ENCODE data around the gene CARD9. TPM values are rescaled to one million over a fixed set of nuclear protein-coding genes. Genes with fewer than 3 reads are reported as not detected.

CARD9 gene
- total RNA-seq, 1 donor from 2014 or later = not detected

GRCh38 chr9:136412962-136413361 lies 39.5 kb upstream of the CARD9 start:
- Histone ChIP-seq H3F3A (ENCODE audit: low read depth) (no peaks in the 10 kb centered on the region), H2AFZ (replicated peaks) (no peak overlapping the region), H4K20me1 (ENCODE audit: low read depth) (peaks cover 31% of the 10 kb centered on the region), H3K4me3 (no peak overlapping the region), H3K36me3 (peaks cover 5% of the 10 kb centered on the region), H3K4me1 (peaks cover 13% of the 10 kb centered on the region), H3K79me2 (ENCODE audit: low read depth) (peaks cover 46% of the 10 kb centered on the region), H3K4me2 (no peak overlapping the region), H3K27ac (no peak overlapping the region), H3K9me3 (ENCODE audit: low read depth) (no peaks in the 10 kb centered on the region), H3K27me3 (no peaks in the 10 kb centered on the region), H3K9ac (no peak overlapping the region)
- Mint-ChIP-seq H3K27me3 (ENCODE audit: insufficient read depth, low read depth) (peaks cover 2% of the 10 kb centered on the region), H3K27ac (no peak overlapping the region), H3K36me3 (peaks cover 19% of the 10 kb centered on the region), H3K4me3 (no peak overlapping the region), H3K9me3 (no peaks in the 10 kb centered on the region), H3K4me1 (peaks cover 26% of the 10 kb centered on the region)
- no peak for DNase-seq (ENCODE audit: low spot score)
- no peak for TF ChIP-seq EZH2phosphoT487 (IDR thresholded peaks at IDR 0.05)
- TF ChIP-seq, protein P1, sequence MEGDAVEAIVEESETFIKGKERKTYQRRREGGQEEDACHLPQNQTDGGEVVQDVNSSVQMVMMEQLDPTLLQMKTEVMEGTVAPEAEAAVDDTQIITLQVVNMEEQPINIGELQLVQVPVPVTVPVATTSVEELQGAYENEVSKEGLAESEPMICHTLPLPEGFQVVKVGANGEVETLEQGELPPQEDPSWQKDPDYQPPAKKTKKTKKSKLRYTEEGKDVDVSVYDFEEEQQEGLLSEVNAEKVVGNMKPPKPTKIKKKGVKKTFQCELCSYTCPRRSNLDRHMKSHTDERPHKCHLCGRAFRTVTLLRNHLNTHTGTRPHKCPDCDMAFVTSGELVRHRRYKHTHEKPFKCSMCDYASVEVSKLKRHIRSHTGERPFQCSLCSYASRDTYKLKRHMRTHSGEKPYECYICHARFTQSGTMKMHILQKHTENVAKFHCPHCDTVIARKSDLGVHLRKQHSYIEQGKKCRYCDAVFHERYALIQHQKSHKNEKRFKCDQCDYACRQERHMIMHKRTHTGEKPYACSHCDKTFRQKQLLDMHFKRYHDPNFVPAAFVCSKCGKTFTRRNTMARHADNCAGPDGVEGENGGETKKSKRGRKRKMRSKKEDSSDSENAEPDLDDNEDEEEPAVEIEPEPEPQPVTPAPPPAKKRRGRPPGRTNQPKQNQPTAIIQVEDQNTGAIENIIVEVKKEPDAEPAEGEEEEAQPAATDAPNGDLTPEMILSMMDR (IDR thresholded peaks at IDR 0.05) = no peak
- no peak for TF ChIP-seq EZH2 (IDR thresholded peaks at IDR 0.05)

- H3K79me2 ChIP-seq (ENCODE audit: low read depth) = peaks cover 46% of the 10 kb centered on the region
- no peak overlapping the region for H3K27ac ChIP-seq
- H3K27me3 Mint-ChIP-seq (ENCODE audit: insufficient read depth, low read depth) = peaks cover 11% of the 10 kb centered on the region
- DNase-seq (ENCODE audit: low spot score) = no peak
- no peaks in the 10 kb centered on the region for H3K9me3 Mint-ChIP-seq
- peaks cover 31% of the 10 kb centered on the region for H4K20me1 ChIP-seq (ENCODE audit: low read depth)
- peak overlapping the region; percentile 81 for H3K27ac Mint-ChIP-seq
- peak overlapping the region; percentile 98 for H3K4me2 ChIP-seq
- TF ChIP-seq, protein P1 (IDR thresholded peaks at IDR 0.05) = no peak
- TF ChIP-seq EZH2 (IDR thresholded peaks at IDR 0.05) (no peak), EZH2phosphoT487 (IDR thresholded peaks at IDR 0.05) (no peak)
- peaks cover 14% of the 10 kb centered on the region for H3K36me3 Mint-ChIP-seq
- H3K27me3 ChIP-seq = no peaks in the 10 kb centered on the region
- H3K9me3 ChIP-seq (ENCODE audit: low read depth) = no peaks in the 10 kb centered on the region
- peaks cover 29% of the 10 kb centered on the region for H3K4me1 Mint-ChIP-seq
- peak overlapping the region; percentile 96 for H3K4me3 Mint-ChIP-seq
- H3K36me3 ChIP-seq = peaks cover 5% of the 10 kb centered on the region
- H3F3A ChIP-seq (ENCODE audit: low read depth) = no peaks in the 10 kb centered on the region
- peak overlapping the region; percentile 96 for H3K9ac ChIP-seq
- H3K4me1 ChIP-seq = peaks cover 13% of the 10 kb centered on the region
- H3K4me3 ChIP-seq = peak overlapping the region; percentile 93
- no peak overlapping the region for H2AFZ ChIP-seq (replicated peaks)
These were observed 37.9 kb upstream of the CARD9 start for GRCh38 chr9:136411378-136411777.

DNA sequence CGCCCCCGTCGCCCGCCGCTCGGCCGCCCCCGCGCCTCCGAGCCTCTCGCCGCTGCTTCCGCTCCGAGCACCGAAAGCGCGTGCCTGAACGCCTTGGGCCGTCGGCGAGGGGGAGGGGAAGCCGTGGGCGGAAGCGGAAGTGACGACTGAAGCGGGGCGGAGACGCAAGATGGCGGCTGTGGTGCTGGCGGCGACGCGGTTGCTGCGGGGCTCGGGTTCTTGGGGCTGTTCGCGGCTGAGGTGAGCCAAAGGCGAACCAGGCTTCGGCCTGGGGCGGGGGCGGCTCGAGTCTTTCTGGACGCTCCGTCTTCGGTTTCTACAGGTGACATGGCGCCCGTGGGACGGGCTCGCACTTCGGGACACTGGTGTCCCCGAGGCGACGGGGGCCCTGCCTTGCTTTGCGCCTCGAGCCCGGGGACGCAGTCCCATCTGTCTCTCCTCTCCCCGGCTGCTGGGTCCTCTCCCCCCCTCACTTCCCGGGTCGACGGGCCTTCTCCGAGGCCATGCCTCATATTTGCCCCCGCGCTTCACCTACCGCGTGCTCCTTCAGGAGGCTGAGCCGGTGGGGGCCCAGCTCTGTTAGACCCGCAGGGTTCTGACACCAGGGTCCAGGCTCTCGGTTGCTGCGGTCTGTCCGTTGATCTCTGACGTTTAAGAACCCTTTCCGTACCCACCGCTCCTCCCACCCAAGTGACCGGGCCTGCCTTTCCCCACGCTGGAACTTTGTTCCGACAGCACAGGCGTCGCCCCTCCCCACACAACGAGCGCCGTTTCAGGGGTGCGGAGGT lies 37.2 kb upstream of the CARD9 start, which contains the start of the genes ENTR1 and PMPCA:
ENTR1 (minus strand) TSS at position 115 of the 788 bp plus-strand sequence. CDS start 217 bp downstream, outside the sequence.
PMPCA (plus strand) TSS at position 159 of the 788 bp plus-strand sequence; CDS start at position 170, 11 bp downstream.
- H3K36me3 ChIP-seq = peaks cover 6% of the 10 kb centered on the region

More for the DNA sequence above, 37.2 kb upstream of the CARD9 start, which contains the start of the genes ENTR1 and PMPCA:
- H3K9me3 Mint-ChIP-seq = no peaks in the 10 kb centered on the region
- H3F3A ChIP-seq (ENCODE audit: low read depth) = no peaks in the 10 kb centered on the region
- H3K4me3 ChIP-seq = peak within 1 kb of the TSS; percentile 93
- H3K9ac ChIP-seq = peak within 1 kb of the TSS; percentile 96
- peak within 1 kb of the TSS; percentile 55 for H3K27ac ChIP-seq
- no peaks in the 10 kb centered on the region for H3K27me3 ChIP-seq
- peak within 1 kb of the TSS; percentile 96 for H3K4me3 Mint-ChIP-seq
- peaks cover 46% of the 10 kb centered on the region for H3K79me2 ChIP-seq (ENCODE audit: low read depth)
- H3K27ac Mint-ChIP-seq = peak within 1 kb of the TSS; percentile 81
- TF ChIP-seq EZH2phosphoT487 (IDR thresholded peaks at IDR 0.05) (peak; percentile 23), EZH2 (IDR thresholded peaks at IDR 0.05) (peak; percentile 37)
- TF ChIP-seq, protein P1 (IDR thresholded peaks at IDR 0.05) = no peak
- no peaks in the 10 kb centered on the region for H3K9me3 ChIP-seq (ENCODE audit: low read depth)
- peaks cover 11% of the 10 kb centered on the region for H3K27me3 Mint-ChIP-seq (ENCODE audit: insufficient read depth, low read depth)
- H3K36me3 Mint-ChIP-seq = peaks cover 10% of the 10 kb centered on the region
- peak within 1 kb of the TSS; percentile 85 for H2AFZ ChIP-seq (replicated peaks)
- peaks cover 31% of the 10 kb centered on the region for H4K20me1 ChIP-seq (ENCODE audit: low read depth)
- peaks cover 13% of the 10 kb centered on the region for H3K4me1 ChIP-seq
- H3K4me2 ChIP-seq = peak within 1 kb of the TSS; percentile 100
- peak; percentile 96 for DNase-seq (ENCODE audit: low spot score)
- H3K4me1 Mint-ChIP-seq = peaks cover 29% of the 10 kb centered on the region

Data from neural progenitor cell (in vitro differentiated cells).